Activated CD4-positive, alpha-beta T cell treated with anti-CD3 and anti-CD28 coated beads, Interleukin-2, amount 50 U/mL, for 24 hours (primary cell): Measurements from ENCODE around the gene TBCC.

Experiments
- DNase-seq, 2 donors: peaks; one replicate each; pipeline ENCODE4 v3.0.0-alpha.2; 2020; ENCODE audit warnings: low read depth in 1 of 2, low spot score in 1 of 2

TBCC gene

DNA sequence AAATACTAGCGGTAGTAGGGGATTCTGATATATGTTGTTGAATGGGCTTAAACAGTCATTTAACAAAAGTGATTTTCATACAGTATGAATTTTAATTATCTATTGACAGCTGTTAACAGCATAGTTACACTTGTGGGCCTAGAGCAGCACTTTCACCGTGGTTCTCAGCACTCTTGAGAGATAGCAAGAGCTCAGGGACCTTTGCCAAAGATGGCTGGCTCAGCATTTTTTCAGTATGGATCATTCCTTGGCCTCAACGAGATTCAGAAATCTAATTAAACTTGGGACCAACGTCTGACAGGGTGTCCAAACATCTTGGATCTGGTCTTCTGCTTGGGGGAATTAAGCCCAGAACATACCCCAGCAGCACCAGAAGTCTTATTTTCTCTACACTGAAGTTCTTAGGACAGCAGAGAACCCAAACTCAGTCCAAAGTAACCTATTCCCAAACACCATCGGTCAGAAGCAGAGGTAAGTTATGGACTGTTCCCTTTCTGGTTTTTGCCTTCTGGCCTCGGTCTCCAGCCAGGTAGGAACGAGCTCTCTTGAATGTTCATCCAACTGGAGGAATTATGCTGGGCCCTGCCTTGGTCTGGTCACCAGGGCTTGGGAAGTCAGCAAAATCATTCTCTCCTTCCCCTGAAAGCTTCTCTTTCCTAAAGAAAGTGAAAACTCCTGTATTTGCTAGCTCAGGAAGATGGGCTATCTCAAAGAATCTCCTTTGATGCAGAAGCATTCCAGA lies 49.2 kb downstream of the TBCC start:
- DNase-seq = no peak

GRCh38 chr6:42694586-42694985 lies 51.3 kb downstream of the TBCC start:
- no peak for DNase-seq
